Thyroid gland (tissue), 4 donors: ENCODE measurements around the gene DEF6. TPM values are rescaled to one million over a fixed set of nuclear protein-coding genes. Genes with fewer than 3 reads are reported as not detected.
A peak's percentile ranks its signal among the peaks of the same experiment; 100 is the strongest.

Experiments
- DNase-seq, 2 donors: peaks; one replicate each; pipeline ENCODE4 v3.0.0-alpha.2; 2019
- H3K27ac ChIP-seq, 3 donors: fragments of 200-600 bp; sonication (generic); 1 replicate in 2 of 3; 2 replicates in 1 of 3; pipeline ENCODE4 v1.5.1; 2016 to 2019; ENCODE audit warnings: mild to moderate bottlenecking in 1 of 3, moderate library complexity in 1 of 3
- H3K27me3 ChIP-seq: fragments of 200-600 bp; sonication (generic); one replicate; pipeline ENCODE4 v1.5.1; 2019
- H3K36me3 ChIP-seq, 2 donors: fragments of 200-600 bp; sonication (generic); one replicate each; pipeline ENCODE4 v1.5.1; 2016 to 2019
- H3K4me1 ChIP-seq, 2 donors: fragments of 200-600 bp; sonication (generic); one replicate each; pipeline ENCODE4 v1.5.1; 2017 to 2019
- H3K4me3 ChIP-seq, 3 donors: fragments of 200-600 bp; sonication (generic); replicated peaks in 1 of 3; 1 replicate in 2 of 3; 2 replicates in 1 of 3; pipeline ENCODE4 v1.5.1; 2016; ENCODE audit warnings: mild to moderate bottlenecking in 1 of 3
- H3K9me3 ChIP-seq: fragments of 200-600 bp; sonication (generic); one replicate; pipeline ENCODE4 v1.5.1; 2017
- POLR2A ChIP-seq, 2 donors: fragments of 450-650 bp; IDR thresholded peaks; one replicate each; pipeline ENCODE4 v1.6.1; 2017; ENCODE audit warnings: antibody characterized with exemption in 2 of 2, mild to moderate bottlenecking in 2 of 2, moderate library complexity in 1 of 2
- WGBS, 2 donors: methylation state at CpG; one replicate each; pipeline ENCODE4 v1.1.5; 2017; 5-methylcytosine and 5-hydroxymethylcytosine counted together
- intact Hi-C: fragments of 100-400 bp; cut with DNase I; formaldehyde crosslinking; loops from one replicate; pipeline ENCODE4 v1.15.1; 2023
- total RNA-seq, 4 donors: library from RNA; depleted of rRNA; stranded (reverse); fragments of >200 nt; gene quantifications; one replicate each; pipeline ENCODE4 v1.2.3, GENCODE V29; 2016
- TF ChIP-seq, protein P1 (sequence below), 6 experiments: fragments of 200-600 bp in 3 of 6; fragments of 450-650 bp in 3 of 6; sonication (generic) in 3 of 6; IDR thresholded peaks; one replicate each; pipeline ENCODE4 v1.5.1; 2016 to 2019; ENCODE audit warnings: antibody characterized with exemption in 6 of 6, mild to moderate bottlenecking in 2 of 6, inconsistent platforms in 1 of 6, moderate library complexity in 1 of 6

Gene DEF6
- total RNA-seq, 4 donors from 2014 or later, result 5.2 to 9.3 (median 6.0) TPM

DNA sequence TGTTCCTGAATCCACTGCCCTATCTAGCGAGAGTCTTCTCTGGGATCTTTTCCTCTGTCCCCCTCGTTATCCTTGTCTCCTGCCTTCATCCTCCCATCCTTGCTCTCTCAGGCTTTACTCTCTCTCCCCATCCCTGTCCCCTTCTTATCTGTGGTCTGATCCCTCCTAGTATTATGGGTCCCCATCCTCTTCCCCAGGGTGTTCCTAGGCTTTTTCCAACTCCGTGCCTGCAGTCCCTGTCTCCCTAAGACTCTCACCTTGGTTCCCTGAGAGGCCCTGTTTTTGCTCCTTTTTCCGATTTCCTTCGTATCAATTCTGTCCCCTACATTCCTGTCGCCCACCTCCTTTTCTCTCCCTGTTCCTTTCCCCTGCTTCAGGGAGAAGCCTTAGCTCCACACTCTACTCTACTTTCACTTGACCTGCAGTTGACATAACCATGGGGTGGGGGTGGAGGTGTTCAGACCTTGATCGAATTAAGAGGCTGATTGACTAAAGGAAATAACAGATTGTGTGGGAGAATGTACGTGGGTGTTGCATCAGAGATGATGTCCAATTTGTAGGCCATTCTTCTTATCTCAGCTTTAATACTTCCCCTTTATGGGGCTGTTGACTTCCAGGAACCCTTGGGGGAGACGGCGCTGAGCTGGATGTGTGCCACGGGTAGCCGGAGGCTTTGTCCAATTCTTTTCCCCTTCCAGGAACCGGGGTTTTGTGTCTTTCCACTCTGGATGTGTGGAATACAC is 45.6 kb downstream of the DEF6 start:
- TF ChIP-seq, protein P1, sequence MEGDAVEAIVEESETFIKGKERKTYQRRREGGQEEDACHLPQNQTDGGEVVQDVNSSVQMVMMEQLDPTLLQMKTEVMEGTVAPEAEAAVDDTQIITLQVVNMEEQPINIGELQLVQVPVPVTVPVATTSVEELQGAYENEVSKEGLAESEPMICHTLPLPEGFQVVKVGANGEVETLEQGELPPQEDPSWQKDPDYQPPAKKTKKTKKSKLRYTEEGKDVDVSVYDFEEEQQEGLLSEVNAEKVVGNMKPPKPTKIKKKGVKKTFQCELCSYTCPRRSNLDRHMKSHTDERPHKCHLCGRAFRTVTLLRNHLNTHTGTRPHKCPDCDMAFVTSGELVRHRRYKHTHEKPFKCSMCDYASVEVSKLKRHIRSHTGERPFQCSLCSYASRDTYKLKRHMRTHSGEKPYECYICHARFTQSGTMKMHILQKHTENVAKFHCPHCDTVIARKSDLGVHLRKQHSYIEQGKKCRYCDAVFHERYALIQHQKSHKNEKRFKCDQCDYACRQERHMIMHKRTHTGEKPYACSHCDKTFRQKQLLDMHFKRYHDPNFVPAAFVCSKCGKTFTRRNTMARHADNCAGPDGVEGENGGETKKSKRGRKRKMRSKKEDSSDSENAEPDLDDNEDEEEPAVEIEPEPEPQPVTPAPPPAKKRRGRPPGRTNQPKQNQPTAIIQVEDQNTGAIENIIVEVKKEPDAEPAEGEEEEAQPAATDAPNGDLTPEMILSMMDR (IDR thresholded peaks at IDR 0.05), result no peak
- peak in 1 of 2 donors; percentile 16 for TF ChIP-seq POLR2A (IDR thresholded peaks at IDR 0.05)
- Histone ChIP-seq H3K4me3 (peak overlapping the region; percentile 78 to 95 (median 87)), H3K27me3 (no peaks in the 10 kb centered on the region), H3K9me3 (no peaks in the 10 kb centered on the region), H3K4me1 (peaks cover 35 to 41% of the 10 kb centered on the region in 2 donors), H3K36me3 (peaks cover 0 to 4% of the 10 kb centered on the region in 2 donors), H3K27ac (peak overlapping the region; percentile 92 to 96 (median 95))
- WGBS, 2 donors, result 7 to 8% methylated on average over 13 of the region's 13 CpGs
- intact Hi-C loops, result loop anchor here (2.0 to 5.0 kb wide), 2 partner anchors 69 to 108 kb away; no protein-coding TSS in a partner anchor
- peak; percentile 36 to 50 for DNase-seq

DNA sequence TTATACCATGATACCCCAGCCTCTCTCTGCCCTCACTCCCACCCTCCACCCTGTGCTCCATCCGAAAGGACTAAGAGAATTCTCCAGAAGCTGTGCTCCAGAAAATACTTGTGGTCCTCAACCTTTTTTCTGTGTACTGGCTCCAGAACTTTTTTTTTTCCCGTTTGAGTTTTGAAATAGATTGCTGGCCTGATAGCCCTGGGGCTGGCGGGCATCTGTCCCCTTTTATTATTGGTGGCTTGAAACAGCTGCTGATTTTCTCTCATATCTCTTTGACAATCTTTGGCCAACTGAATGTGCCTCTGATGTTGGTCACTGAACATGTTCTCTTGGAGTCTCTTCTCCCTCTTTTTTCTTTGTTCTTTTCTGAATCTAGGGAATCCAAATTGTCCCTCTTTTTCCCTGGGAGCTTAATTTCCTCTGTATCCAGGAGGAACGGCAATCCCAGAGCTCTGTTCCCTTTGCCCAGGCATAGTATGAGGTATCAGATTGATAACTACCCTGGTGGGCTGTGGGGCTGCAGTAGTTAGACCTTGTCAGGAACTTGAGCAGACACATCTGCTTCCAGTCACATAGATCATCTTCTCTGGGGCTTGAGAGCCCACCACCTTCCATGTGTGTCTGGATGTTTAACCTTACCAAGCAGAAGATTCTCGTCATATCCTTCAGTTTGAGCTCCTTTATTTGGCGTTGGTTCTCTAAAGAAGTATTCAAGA is 46.4 kb downstream of the DEF6 start:
- H3K9me3 ChIP-seq, result no peaks in the 10 kb centered on the region
- no peak for DNase-seq
- no peak for TF ChIP-seq POLR2A (IDR thresholded peaks at IDR 0.05)
- TF ChIP-seq, protein P1 (IDR thresholded peaks at IDR 0.05), result no peak
- H3K36me3 ChIP-seq, result peaks cover 0 to 8% of the 10 kb centered on the region in 2 donors
- peaks cover 35 to 41% of the 10 kb centered on the region in 2 donors for H3K4me1 ChIP-seq
- H3K4me3 ChIP-seq, result peak overlapping the region in 2 of 3 donors; percentile 1 to 95
- 53 to 55% methylated on average over 6 of the region's 6 CpGs for WGBS, 2 donors
- intact Hi-C loops, result loop anchor here (2.0 to 5.0 kb wide), 2 partner anchors 68 to 107 kb away; no protein-coding TSS in a partner anchor
- no peaks in the 10 kb centered on the region for H3K27me3 ChIP-seq
- peak overlapping the region; percentile 46 to 96 (median 95) for H3K27ac ChIP-seq

DNA sequence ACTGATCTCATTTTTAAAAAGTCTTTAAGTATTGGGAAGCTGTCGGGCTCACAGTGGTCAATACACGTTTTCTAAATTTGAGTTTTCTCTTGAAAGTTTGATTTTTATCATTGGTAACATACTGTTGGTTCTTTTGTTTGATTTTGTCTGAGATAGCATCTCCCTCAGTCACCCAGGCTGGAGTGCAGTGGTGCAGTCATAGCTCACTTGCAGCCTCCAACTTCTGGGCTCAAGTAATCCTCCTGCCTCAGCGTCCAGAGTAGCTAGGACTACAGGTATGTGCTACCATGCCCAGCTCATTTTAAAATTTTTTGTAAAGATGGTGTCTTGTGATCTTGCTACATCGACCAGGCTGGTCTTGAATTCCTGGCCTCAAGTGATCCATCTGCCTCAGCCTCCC is 53.8 kb downstream of the DEF6 start:
- H3K36me3 ChIP-seq, result peaks cover 2 to 19% of the 10 kb centered on the region in 2 donors
- H3K4me3 ChIP-seq, result no peak overlapping the region
- intact Hi-C loops, result no loop called here
- TF ChIP-seq, protein P1 (IDR thresholded peaks at IDR 0.05), result no peak
- TF ChIP-seq POLR2A (IDR thresholded peaks at IDR 0.05), result no peak
- DNase-seq, result no peak
- no peaks in the 10 kb centered on the region for H3K27me3 ChIP-seq
- peaks cover 7 to 10% of the 10 kb centered on the region in 2 donors for H3K4me1 ChIP-seq
- 95 to 96% methylated on average over 4 of the region's 4 CpGs for WGBS, 2 donors
- no peak overlapping the region for H3K27ac ChIP-seq
- H3K9me3 ChIP-seq, result no peaks in the 10 kb centered on the region

DNA sequence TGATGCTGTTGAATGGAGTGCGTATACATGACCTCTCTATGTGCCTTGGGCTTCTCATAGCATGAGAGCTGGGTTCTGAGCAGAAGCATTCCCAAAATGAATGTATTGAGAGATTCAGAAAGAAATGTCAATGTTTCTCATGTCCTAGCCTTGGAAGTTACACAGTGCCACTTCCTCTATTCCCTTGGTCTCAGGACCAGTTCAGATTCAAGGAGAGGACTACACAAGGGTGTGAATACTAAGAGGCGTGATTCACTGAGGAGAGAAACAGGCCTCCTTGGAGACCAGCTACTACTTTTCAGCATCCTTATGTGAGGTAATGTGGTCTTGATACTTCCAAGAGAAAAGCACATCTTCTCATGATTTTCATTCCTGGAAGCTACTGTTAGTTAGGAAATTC is 55.1 kb downstream of the DEF6 start:
- no peaks in the 10 kb centered on the region for H3K27me3 ChIP-seq
- H3K36me3 ChIP-seq, result peaks cover 8 to 15% of the 10 kb centered on the region in 2 donors
- no peak overlapping the region for H3K4me3 ChIP-seq
- TF ChIP-seq POLR2A (IDR thresholded peaks at IDR 0.05), result no peak
- TF ChIP-seq, protein P1 (IDR thresholded peaks at IDR 0.05), result no peak
- H3K4me1 ChIP-seq, result peaks cover 4 to 8% of the 10 kb centered on the region in 2 donors
- H3K27ac ChIP-seq, result no peak overlapping the region
- H3K9me3 ChIP-seq, result no peaks in the 10 kb centered on the region
- intact Hi-C loops, result no loop called here
- WGBS, 2 donors, result 94 to 98% methylated on average over 2 of the region's 2 CpGs
- DNase-seq, result no peak
